ENCODE data around the gene NKX2-8. TPM values are rescaled to one million over a fixed set of nuclear protein-coding genes. Genes with fewer than 3 reads are reported as not detected.

Gene NKX2-8
- total RNA-seq, 1 donor, result not detected

GRCh38 chr14:36588788-36589187 lies 6.4 kb upstream of the NKX2-8 start:
- no peak for DNase-seq (ENCODE audit: low read depth)
- no peak overlapping the region for H3K4me3 ChIP-seq (ENCODE audit: low read depth, low read length)
- no peak for TF ChIP-seq CTCF (IDR thresholded peaks at IDR 0.05; ENCODE audit: insufficient read depth, low read depth, low read length)

GRCh38 chr14:36588119-36588518 lies 5.7 kb upstream of the NKX2-8 start:
- no peak overlapping the region for H3K4me3 ChIP-seq (ENCODE audit: low read depth, low read length)
- DNase-seq (ENCODE audit: low read depth), result no peak
- no peak for TF ChIP-seq CTCF (IDR thresholded peaks at IDR 0.05; ENCODE audit: insufficient read depth, low read depth, low read length)

DNA sequence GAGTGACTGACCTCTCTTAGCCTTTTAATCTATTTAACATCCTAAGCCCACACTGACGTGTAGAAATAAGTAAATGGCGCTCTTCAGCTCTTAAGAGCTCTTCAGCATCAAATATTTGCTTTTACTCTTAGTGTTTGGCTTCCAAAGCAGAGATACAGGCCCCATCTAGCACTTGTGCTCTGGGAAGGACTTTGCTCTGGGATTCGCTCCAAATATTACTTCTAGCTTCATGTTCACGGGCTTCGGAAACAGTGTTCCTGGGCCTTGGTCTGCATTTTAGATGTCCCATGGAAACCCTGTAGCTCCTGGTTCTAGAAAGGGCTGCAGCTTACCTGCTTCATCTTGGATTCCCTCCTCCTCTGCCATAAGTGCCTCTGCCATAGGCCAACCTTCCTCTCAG lies 2.7 kb upstream of the NKX2-8 start:
- no peak for DNase-seq (ENCODE audit: low read depth)
- no peak overlapping the region for H3K4me3 ChIP-seq (ENCODE audit: low read depth, low read length)
- TF ChIP-seq CTCF (IDR thresholded peaks at IDR 0.05; ENCODE audit: insufficient read depth, low read depth, low read length), result no peak

DNA sequence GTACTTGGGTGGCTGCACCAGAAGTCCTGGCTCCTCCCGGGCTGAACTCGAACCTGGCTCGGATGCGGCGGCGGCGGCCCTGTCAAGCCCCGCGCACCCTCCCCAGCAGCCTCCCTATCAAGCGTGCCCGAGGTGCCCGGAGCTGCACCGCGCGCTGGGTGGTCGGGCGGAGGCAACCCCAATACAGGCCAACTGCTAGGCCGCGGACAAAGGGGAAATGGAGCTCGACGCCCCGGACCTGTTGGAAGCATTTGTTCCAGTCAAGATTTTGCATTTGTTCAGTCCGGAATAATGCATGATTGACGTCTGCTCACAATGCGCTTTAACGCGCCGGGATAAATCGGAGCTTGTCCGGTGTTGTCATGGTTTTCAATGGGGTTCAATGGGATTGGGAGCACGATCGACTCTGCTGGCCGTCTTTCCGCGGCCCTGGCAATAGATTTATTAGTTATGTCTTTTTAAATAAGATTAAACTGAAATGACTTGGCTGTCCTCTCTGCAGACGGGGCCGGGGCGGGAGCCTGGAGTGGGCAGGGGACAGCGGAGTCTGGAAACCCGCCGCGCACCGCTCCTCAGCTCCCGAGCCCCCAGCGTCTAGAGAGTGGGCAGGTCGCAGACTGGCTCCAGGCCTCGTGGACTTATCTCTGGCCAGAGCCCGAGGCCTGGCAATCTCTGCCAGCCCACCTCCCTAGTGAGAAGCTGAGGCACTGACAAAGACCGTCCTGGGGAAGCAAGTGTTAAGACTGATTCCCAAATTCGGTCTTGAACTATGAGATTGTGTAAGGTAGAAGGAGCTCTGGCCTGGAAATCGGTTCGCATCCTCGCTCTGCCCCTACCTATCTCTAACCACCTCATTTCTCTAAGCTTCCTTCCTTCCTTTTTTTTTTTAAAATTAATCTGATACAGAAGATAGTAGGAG lies 1.7 kb upstream of the NKX2-8 start:
- no peak for TF ChIP-seq CTCF (IDR thresholded peaks at IDR 0.05; ENCODE audit: insufficient read depth, low read depth, low read length)
- H3K4me3 ChIP-seq (ENCODE audit: low read depth, low read length), result no peak overlapping the region
- no peak for DNase-seq (ENCODE audit: low read depth)

- no peak overlapping the region for H3K4me3 ChIP-seq (ENCODE audit: low read depth, low read length)
- DNase-seq (ENCODE audit: low read depth), result no peak
- no peak for TF ChIP-seq CTCF (IDR thresholded peaks at IDR 0.05; ENCODE audit: insufficient read depth, low read depth, low read length)
These were observed 953 bp upstream of the NKX2-8 start for GRCh38 chr14:36583242-36583892.

DNA sequence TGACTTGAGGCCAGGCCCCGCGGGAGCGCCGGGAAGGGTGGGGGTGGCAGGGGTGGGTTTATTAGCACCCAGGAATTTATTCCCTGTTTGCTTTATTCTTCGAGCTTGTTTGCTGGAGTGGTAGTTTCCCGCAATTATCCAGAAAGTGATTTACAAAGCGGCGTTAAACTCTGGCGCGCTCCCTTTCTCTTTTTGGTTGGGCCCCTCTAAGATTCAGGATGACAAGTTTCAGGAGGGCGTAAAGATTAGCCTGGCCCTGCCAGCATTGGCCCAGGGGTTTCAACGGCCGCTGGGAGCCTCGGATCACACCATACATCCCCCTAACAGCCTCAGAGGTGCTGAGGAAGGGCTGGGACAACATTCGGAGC lies 444 bp upstream of the NKX2-8 start:
- no peak overlapping the region for H3K4me3 ChIP-seq (ENCODE audit: low read depth, low read length)
- no peak for TF ChIP-seq CTCF (IDR thresholded peaks at IDR 0.05; ENCODE audit: insufficient read depth, low read depth, low read length)
- DNase-seq (ENCODE audit: low read depth), result no peak
